IPS-18c (cell line): Measurements from ENCODE around the gene ACOT8.

Experiments
- H3K4me3 ChIP-seq: 2 replicates; pipeline ENCODE4 v1.7.0; 2013; ENCODE audit warnings: low read depth, mild to moderate bottlenecking, low read length, moderate library complexity; ENCODE audit not compliant: insufficient read depth
- H3K9me3 ChIP-seq: one replicate; pipeline ENCODE4 v1.6.1; 2013; ENCODE audit warnings: mild to moderate bottlenecking, low read length, moderate library complexity; ENCODE audit not compliant: control insufficient read depth, insufficient read depth

The ACOT8 gene

DNA sequence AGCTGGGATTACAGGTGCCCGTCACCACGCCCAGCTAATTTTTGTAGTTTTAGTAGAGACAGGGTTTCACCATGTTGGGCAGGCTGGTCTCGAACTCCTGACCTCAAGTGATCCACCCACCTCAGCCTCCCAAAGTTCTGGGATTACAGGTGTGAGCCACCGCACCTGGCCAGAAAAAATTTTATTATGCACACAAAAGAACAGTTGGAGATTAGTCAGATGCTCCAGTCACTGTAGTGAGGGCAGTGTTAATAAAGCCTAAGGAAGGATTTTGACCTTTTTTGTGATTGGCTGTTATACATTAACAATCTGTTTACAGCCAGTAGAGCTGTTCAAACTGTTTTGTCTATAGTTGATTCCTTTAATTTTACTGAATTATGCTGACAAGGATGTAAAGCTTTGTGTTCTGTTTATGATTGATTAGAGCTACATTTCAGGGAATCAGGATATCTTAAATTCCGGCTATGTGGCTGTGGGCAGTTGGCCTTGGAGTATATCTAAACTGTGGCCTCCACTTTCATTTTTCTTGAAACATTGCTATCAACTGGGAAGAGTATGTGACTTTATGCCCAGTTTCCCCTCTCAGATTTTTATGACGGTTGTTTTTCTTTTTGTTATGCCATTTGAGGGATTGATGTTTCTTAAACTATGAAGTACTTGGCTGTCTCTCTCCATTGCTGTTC lies 10.1 kb upstream of the ACOT8 start:
- no peak overlapping the region for H3K4me3 ChIP-seq
- H3K9me3 ChIP-seq, result peaks cover 2% of the 10 kb centered on the region

DNA sequence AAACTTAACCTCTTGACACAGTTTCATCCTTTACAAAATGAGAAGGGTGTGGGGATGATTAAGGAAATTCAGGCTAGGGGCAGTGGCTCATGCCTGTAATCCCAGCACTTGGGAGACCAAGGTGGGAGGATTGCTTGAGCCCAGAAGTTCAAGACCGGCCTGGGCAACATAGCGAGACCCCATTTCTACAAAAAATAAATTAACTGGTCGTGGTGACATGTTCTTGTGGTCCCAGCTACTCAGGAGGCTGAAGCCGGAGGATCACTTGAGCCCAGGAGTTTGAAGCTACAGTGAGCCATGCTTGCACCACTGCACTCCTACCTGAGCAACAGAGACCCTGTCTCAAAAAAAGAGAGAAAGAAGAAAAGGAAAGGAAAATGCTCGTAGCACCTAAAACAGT lies 9.3 kb upstream of the ACOT8 start:
- H3K4me3 ChIP-seq, result no peak overlapping the region
- peaks cover 2% of the 10 kb centered on the region for H3K9me3 ChIP-seq

DNA sequence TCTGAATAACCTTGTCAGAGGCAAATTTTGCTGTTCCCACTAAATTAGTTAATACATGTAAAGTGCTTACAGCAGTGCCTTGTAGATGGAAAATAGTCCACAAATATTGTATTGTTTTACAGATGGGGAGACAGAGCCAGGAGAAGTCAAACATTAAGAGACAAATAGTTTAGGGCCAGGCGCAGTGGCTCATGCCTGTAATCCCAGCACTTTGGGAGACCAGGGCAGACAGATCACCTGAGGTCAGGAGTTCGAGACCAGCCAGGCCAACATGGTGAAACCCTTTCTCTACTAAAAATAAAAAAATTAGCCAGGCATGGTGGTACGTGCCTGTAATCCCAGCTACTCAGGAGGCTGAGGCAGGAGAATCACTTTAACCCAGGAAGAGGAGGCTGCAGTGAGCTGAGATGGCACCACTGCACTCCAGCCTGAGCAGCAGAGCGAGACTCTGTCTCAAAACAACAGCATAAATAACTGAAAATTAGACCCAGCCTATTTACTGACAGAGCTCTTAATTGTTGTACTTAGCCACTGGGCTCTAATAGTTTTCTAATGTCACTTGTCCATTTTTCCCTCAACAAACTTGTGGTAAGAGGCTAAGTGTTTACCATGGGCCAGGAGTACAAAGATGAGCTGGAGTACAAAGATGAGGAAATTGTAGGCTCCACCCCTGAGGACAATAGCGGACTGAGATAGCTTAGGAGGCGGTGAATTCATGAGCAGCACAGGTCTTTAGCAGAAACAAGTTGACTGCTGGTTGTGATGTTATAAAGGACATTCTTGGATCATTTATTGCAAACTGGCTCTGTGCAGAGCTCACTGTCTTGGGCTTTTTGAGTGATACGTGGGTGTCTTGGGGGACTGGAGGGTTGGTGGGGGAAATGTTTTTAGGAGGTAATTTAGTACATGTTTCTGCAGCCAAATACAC lies 6.6 kb upstream of the ACOT8 start:
- Histone ChIP-seq H3K4me3 (no peak overlapping the region), H3K9me3 (peaks cover 2% of the 10 kb centered on the region)

GRCh38 chr20:45861221-45862075 lies 4.3 kb upstream of the ACOT8 start:
- peaks cover 1% of the 10 kb centered on the region for H3K9me3 ChIP-seq
- no peak overlapping the region for H3K4me3 ChIP-seq

- Histone ChIP-seq H3K9me3 (no peaks in the 10 kb centered on the region), H3K4me3 (no peak overlapping the region)
Measured at GRCh38 chr20:45860560-45861220, 3.5 kb upstream of the ACOT8 start.

GRCh38 chr20:45859916-45860315 lies 2.7 kb upstream of the ACOT8 start:
- no peak overlapping the region for H3K4me3 ChIP-seq
- no peaks in the 10 kb centered on the region for H3K9me3 ChIP-seq

DNA sequence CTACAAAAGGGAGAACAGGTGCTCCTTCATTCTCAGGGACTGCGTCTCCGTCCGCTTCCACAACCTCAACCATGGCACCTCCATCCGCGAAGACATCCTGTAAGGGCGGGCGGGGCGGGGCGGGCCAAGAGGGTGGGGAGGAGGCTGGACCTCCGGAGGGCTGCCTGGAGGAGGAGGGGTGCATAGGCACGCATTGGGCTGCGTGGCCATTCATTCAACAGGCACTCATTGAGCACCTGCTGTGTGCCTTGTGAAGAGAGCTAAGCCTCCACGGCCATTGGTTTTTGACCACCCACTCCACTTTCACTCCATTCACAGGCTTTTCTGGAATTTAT lies 657 bp upstream of the ACOT8 start:
- Histone ChIP-seq H3K9me3 (no peaks in the 10 kb centered on the region), H3K4me3 (peak overlapping the region; percentile 70)

DNA sequence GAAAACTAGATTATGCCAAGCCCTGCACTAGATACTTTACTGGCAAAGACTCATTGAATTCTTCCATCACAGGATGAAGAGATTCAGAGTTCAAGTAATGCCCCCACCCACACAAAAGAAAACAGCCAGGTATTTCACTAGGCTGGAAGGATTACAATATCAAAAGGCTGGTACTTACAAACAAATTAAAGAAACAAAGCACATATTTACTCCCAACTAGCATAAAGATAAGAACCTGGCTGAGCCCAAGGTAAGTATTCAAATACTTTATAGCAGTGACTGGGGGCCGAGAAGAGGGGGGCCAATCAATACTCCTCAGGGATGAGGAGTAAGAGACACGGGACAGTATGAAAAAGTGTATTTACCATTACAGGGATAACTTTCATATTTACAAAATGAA lies 3.7 kb downstream of the ACOT8 start:
- Histone ChIP-seq H3K9me3 (no peaks in the 10 kb centered on the region), H3K4me3 (no peak overlapping the region)

DNA sequence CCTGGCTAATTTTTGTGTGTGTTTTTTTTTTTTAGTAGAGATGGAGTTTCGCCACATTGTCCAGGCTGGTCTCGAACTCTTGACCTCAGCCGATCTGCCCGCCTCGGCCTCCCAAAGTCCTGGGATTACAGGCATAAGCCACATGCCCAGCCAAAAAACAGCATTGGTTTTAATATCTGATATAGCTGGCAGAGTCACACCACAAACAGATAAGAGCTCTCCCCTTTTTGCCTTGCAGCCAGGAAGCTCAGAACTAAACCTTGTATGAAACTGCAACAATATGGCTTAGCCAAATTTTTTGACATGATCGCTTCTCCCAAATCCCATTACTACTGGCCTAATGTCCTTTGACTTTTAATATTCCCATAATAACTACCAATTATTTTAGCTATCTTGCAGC lies 4.9 kb downstream of the ACOT8 start:
- no peaks in the 10 kb centered on the region for H3K9me3 ChIP-seq
- no peak overlapping the region for H3K4me3 ChIP-seq

DNA sequence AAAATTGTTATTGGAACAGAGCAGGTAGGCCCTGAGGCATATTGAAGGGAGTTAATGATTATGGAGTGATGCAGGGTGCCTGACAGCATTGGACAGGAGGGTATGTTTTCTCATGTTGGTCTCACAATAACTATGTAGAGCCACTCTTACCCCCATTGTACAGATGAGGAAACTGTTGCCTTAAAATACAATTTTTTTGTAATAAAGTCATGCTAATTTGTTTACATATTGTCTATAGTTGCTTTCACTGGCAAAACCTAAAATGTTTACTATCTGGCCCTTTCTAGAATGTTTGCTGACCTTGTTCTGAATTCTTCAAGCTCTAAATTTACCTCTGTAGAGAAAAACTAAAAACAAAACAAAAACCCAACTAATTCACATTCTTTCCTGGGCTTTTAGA lies 5.7 kb downstream of the ACOT8 start:
- no peak overlapping the region for H3K4me3 ChIP-seq
- no peaks in the 10 kb centered on the region for H3K9me3 ChIP-seq

DNA sequence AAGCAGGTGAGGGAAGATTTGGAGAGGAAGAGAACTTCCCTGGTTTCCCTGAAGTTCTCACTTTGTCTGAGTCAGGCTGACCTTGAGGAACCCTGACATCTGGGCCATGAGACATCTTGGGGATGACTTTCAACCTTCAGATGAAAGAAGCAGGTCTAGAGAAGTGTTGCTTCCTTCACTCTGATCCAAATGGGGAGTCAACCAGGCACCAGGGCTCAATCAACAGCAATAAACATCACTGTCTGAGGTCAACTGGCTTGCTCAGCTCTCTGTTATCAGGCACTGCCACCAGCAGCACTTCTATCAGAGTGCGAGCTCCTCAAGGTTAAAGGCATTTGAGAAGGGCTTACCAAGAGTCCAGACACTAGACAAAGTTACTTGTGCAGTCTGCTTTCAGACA lies 6.3 kb downstream of the ACOT8 start:
- Histone ChIP-seq H3K4me3 (no peak overlapping the region), H3K9me3 (no peaks in the 10 kb centered on the region)

DNA sequence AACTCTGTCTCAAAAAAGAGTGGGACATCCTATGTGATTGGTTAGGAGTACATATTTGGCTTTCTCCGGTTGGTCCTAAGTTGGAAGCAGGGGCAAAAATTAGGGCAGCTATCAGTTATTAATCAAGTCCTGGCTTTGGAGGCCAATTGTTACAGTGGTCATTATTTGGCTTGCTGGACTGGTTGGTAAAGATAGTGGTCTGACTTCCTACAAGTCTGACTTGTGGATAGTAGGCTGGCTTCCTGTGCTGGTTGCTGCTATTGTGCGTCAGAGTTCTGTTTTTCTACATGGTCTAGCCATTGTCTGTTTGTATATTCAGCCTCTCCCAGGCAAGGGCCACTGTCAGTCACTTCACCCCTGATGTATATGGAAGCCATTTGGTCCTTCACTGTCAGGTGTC lies 7.0 kb downstream of the ACOT8 start:
- Histone ChIP-seq H3K9me3 (no peaks in the 10 kb centered on the region), H3K4me3 (no peak overlapping the region)

DNA sequence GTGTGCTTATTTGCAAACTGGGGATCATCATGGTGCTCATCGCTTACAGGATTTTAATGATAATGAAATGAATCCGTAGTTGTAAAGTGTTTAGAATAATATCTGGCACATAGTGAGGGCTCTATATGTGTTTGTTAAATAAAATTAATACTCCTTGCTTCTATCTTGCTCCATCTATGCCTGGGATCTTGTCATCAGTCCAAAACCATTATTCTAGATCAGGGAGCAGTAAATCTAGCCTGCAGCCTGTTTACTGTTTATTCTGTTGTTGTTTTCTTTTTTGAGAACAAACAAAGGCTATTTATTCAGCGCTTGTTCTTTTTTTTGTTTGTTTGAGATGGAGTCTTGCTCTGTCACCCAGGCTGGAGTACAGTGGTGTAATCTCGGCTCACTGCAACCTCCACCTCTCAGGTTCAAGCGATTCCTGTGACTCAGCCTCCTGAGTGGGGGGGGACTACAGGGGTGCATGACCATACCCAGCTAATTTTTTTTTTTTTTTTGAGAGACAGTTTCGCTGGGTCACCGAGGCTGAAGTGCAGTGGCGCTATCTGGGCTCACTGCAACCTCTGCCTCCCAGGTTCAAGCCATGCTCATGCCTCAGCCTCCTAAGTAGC lies 8.1 kb downstream of the ACOT8 start:
- Histone ChIP-seq H3K4me3 (no peak overlapping the region), H3K9me3 (no peaks in the 10 kb centered on the region)

GRCh38 chr20:45848421-45848820 lies 8.8 kb downstream of the ACOT8 start:
- H3K4me3 ChIP-seq, result no peak overlapping the region

GRCh38 chr20:45845452-45845851 lies 11.7 kb downstream of the ACOT8 start:
- Histone ChIP-seq H3K4me3 (no peak overlapping the region), H3K9me3 (no peaks in the 10 kb centered on the region)

More at GRCh38 chr20:45848421-45848820, 8.8 kb downstream of the ACOT8 start:
- no peaks in the 10 kb centered on the region for H3K9me3 ChIP-seq

DNA sequence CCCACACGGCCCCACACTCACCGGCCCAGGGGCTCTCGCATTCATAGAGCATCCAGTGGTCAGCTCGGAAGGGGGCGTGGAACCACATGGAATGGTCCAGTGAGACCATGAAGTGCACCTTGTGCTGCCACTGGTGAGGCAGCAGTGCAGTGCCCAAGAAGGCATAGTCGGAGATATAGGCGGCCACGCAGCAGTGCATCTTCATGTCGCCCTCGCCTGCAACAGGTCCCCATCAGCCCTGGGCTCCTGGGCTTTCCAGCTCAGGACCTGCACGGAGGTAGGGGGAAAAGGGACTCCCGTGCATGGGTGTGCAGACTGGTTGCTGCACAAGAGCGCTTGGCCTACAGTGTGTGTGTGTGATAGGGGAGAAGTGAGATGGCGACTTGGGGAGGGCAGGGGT lies 13.7 kb downstream of the ACOT8 start:
- no peak overlapping the region for H3K4me3 ChIP-seq
- no peaks in the 10 kb centered on the region for H3K9me3 ChIP-seq
